Measurements from ENCODE around the gene JOSD1.

DNA sequence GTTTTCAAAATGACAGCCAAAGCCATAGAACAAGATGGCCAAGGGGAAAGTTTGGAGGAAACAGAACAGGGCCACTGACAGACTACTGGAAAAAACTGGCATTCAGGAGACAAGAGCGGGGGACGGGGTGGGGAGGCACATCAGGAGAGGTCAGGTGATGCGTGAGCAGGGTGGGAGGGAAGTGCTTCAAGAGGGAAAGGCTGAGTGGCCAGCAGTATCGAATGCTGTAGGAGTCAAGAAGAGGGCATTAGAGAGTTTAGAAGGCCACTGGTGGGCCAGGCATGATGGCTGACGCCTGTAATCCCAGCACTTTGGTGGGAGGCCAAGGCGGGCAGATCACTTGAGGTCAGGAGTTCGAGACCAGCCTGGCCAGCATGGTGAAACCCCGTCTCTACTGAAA lies 13.2 kb upstream of the JOSD1 start:
- TF ChIP-seq, protein P1, sequence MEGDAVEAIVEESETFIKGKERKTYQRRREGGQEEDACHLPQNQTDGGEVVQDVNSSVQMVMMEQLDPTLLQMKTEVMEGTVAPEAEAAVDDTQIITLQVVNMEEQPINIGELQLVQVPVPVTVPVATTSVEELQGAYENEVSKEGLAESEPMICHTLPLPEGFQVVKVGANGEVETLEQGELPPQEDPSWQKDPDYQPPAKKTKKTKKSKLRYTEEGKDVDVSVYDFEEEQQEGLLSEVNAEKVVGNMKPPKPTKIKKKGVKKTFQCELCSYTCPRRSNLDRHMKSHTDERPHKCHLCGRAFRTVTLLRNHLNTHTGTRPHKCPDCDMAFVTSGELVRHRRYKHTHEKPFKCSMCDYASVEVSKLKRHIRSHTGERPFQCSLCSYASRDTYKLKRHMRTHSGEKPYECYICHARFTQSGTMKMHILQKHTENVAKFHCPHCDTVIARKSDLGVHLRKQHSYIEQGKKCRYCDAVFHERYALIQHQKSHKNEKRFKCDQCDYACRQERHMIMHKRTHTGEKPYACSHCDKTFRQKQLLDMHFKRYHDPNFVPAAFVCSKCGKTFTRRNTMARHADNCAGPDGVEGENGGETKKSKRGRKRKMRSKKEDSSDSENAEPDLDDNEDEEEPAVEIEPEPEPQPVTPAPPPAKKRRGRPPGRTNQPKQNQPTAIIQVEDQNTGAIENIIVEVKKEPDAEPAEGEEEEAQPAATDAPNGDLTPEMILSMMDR (IDR thresholded peaks at IDR 0.05; ENCODE audit: low read depth, low read length, missing input control), result no peak
- TF ChIP-seq GABPA (IDR thresholded peaks at IDR 0.05 in 1 of 2, conservative IDR thresholded peaks at IDR 0.05 in 1 of 2), result no peak
- TF ChIP-seq TAF1 (conservative IDR thresholded peaks at IDR 0.05), result no peak
- no peak for TF ChIP-seq RAD21 (IDR thresholded peaks at IDR 0.05)
- no peak for TF ChIP-seq HNF4A (conservative IDR thresholded peaks at IDR 0.05)
- no peak for TF ChIP-seq EGR1 (IDR thresholded peaks at IDR 0.05; ENCODE audit: low read depth in 2 of 2)
- TF ChIP-seq FOXA1 (IDR thresholded peaks at IDR 0.05), result no peak
- TF ChIP-seq, protein P2, sequence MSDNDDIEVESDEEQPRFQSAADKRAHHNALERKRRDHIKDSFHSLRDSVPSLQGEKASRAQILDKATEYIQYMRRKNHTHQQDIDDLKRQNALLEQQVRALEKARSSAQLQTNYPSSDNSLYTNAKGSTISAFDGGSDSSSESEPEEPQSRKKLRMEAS (IDR thresholded peaks at IDR 0.05), result no peak
- TF ChIP-seq, protein P3, sequence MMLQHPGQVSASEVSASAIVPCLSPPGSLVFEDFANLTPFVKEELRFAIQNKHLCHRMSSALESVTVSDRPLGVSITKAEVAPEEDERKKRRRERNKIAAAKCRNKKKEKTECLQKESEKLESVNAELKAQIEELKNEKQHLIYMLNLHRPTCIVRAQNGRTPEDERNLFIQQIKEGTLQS (IDR thresholded peaks at IDR 0.05), result no peak

Data from liver (tissue), 3 donors.